ENCODE results near the gene ROPN1L.
A peak's percentile ranks its signal among the peaks of the same experiment; 100 is the strongest.

ROPN1L gene

GRCh38 chr5:10420932-10421331 lies 20.7 kb upstream of the ROPN1L start:
- TF ChIP-seq CTCF (IDR thresholded peaks at IDR 0.05) = no peak

GRCh38 chr5:10421896-10422691 lies 19.6 kb upstream of the ROPN1L start:
- TF ChIP-seq CTCF (IDR thresholded peaks at IDR 0.05) = no peak

- TF ChIP-seq CTCF (IDR thresholded peaks at IDR 0.05) = no peak
Observed at GRCh38 chr5:10423022-10423421, 18.7 kb upstream of the ROPN1L start.

- peak; percentile 68 for TF ChIP-seq CTCF (IDR thresholded peaks at IDR 0.05)
Observed at GRCh38 chr5:10424124-10424731, 17.5 kb upstream of the ROPN1L start.

GRCh38 chr5:10427201-10427600 lies 14.5 kb upstream of the ROPN1L start:
- no peak for TF ChIP-seq CTCF (IDR thresholded peaks at IDR 0.05)

- TF ChIP-seq CTCF (IDR thresholded peaks at IDR 0.05) = no peak
Observed at GRCh38 chr5:10427978-10428377, 13.7 kb upstream of the ROPN1L start.

- no peak for TF ChIP-seq CTCF (IDR thresholded peaks at IDR 0.05)
Observed at GRCh38 chr5:10431415-10431814, 10.3 kb upstream of the ROPN1L start.

Data from LNCAP (cell line).